NCI-H748 (cell line): ENCODE data around the gene ACVR1C.

ENCODE experiments used
- DNase-seq: peaks from one replicate; lab custom pipeline; 2025; ENCODE audit not compliant: unreplicated experiment; lab: John Stamatoyannopoulos, UW

Gene ACVR1C

GRCh38 chr2:157628477-157629415, at the start of gene ACVR1C:
Gene ACVR1C (minus strand): TSS chr2:157628864. CDS start chr2:157628644, 220 bp downstream.
- peak; percentile 97 for DNase-seq

GRCh38 chr2:157677941-157678340, 49.3 kb upstream of the ACVR1C start:
- DNase-seq = no peak

- no peak for DNase-seq
These were observed 43.5 kb upstream of the ACVR1C start for GRCh38 chr2:157672129-157672528.

- DNase-seq = no peak
These were observed 33.7 kb upstream of the ACVR1C start for GRCh38 chr2:157662401-157662800.

GRCh38 chr2:157661776-157662175, 33.1 kb upstream of the ACVR1C start:
- no peak for DNase-seq

- DNase-seq = no peak
These were observed 29.2 kb upstream of the ACVR1C start for GRCh38 chr2:157657858-157658257.

- no peak for DNase-seq
These were observed 28.4 kb upstream of the ACVR1C start for GRCh38 chr2:157657101-157657500.

- no peak for DNase-seq
These were observed 16.1 kb upstream of the ACVR1C start for GRCh38 chr2:157644776-157645175.

GRCh38 chr2:157631861-157632260, 3.2 kb upstream of the ACVR1C start:
- no peak for DNase-seq

- DNase-seq = peak; percentile 56
These were observed 829 bp downstream of the ACVR1C start for GRCh38 chr2:157627594-157628476.

GRCh38 chr2:157625296-157625695, 3.4 kb downstream of the ACVR1C start:
- no peak for DNase-seq

GRCh38 chr2:157620956-157621355, 7.7 kb downstream of the ACVR1C start:
- DNase-seq = no peak

GRCh38 chr2:157611726-157612125, 16.9 kb downstream of the ACVR1C start:
- DNase-seq = no peak

GRCh38 chr2:157611110-157611509, 17.6 kb downstream of the ACVR1C start:
- no peak for DNase-seq

GRCh38 chr2:157606534-157606933, 22.1 kb downstream of the ACVR1C start:
- DNase-seq = no peak

GRCh38 chr2:157603198-157603597, 25.5 kb downstream of the ACVR1C start:
- DNase-seq = no peak

- no peak for DNase-seq
These were observed 26.9 kb downstream of the ACVR1C start for GRCh38 chr2:157601807-157602206.

- DNase-seq = no peak
These were observed 31.5 kb downstream of the ACVR1C start for GRCh38 chr2:157596992-157597681.

GRCh38 chr2:157593411-157593810, 35.3 kb downstream of the ACVR1C start:
- DNase-seq = no peak

GRCh38 chr2:157592948-157593347, 35.7 kb downstream of the ACVR1C start:
- DNase-seq = peak; percentile 55

GRCh38 chr2:157592374-157592773, 36.3 kb downstream of the ACVR1C start:
- DNase-seq = peak; percentile 8
